Measurements from ENCODE around the gene LDHAL6A. TPM values are rescaled to one million over a fixed set of nuclear protein-coding genes. Genes with fewer than 3 reads are reported as not detected.

Gene LDHAL6A
- total and polyA plus RNA-seq, 11 donors: not detected

- Histone ChIP-seq H3K4me1 (peaks cover 0 to 3% (median 0%) of the 10 kb centered on the region in 12 donors), H3K36me3 (peaks cover 0 to 96% (median 92%) of the 10 kb centered on the region in 9 donors), H3K4me3 (no peak overlapping the region), H3K27me3 (no peaks in the 10 kb centered on the region), H3K27ac (no peak overlapping the region), H3K9me3 (no peaks in the 10 kb centered on the region)
- no peak for TF ChIP-seq CTCF (IDR thresholded peaks at IDR 0.05)
- no peak for TF ChIP-seq POLR2A (IDR thresholded peaks at IDR 0.05)
- no peak for ATAC-seq
- no peak for DNase-seq
- 87 to 97% (median 93%) methylated on average over 1 of the region's 1 CpG for WGBS, 4 donors
- intact Hi-C loops (cut with DNase I): loop anchor here in 1 of 10 donors (10.0 kb wide), 1 partner anchor 143 kb away; no protein-coding TSS in a partner anchor
Observed at GRCh38 chr11:18498039-18498438, 42.4 kb downstream of the LDHAL6A start.

- Histone ChIP-seq H3K9me3 (no peaks in the 10 kb centered on the region), H3K27ac (no peak overlapping the region), H3K27me3 (no peaks in the 10 kb centered on the region), H3K4me1 (no peaks in the 10 kb centered on the region), H3K4me3 (no peak overlapping the region), H3K36me3 (peaks cover 0 to 96% (median 89%) of the 10 kb centered on the region in 9 donors)
- intact Hi-C loops (cut with DNase I): no loop called here
- TF ChIP-seq POLR2A (IDR thresholded peaks at IDR 0.05): no peak
- no peak for TF ChIP-seq CTCF (IDR thresholded peaks at IDR 0.05)
- 95 to 100% (median 98%) methylated on average over 1 of the region's 1 CpG for WGBS, 4 donors
- ATAC-seq (no peak), DNase-seq (no peak)
Observed at GRCh38 chr11:18501629-18502028, 46.0 kb downstream of the LDHAL6A start.

- H3K4me3 ChIP-seq: no peak overlapping the region
- no peaks in the 10 kb centered on the region for H3K4me1 ChIP-seq
- intact Hi-C loops (cut with DNase I): no loop called here
- ATAC-seq (no peak), DNase-seq (no peak)
- no peaks in the 10 kb centered on the region for H3K9me3 ChIP-seq
- peaks cover 0 to 96% (median 89%) of the 10 kb centered on the region in 9 donors for H3K36me3 ChIP-seq
- no peak for TF ChIP-seq POLR2A (IDR thresholded peaks at IDR 0.05)
- TF ChIP-seq CTCF (IDR thresholded peaks at IDR 0.05): no peak
- no peaks in the 10 kb centered on the region for H3K27me3 ChIP-seq
- H3K27ac ChIP-seq: no peak overlapping the region
Observed at GRCh38 chr11:18502352-18502751, 46.7 kb downstream of the LDHAL6A start.

- H3K27me3 ChIP-seq: no peaks in the 10 kb centered on the region
- ATAC-seq (no peak), DNase-seq (no peak)
- intact Hi-C loops (cut with DNase I): loop anchor here in 4 of 10 donors (10.0 kb wide), 2 partner anchors 126 to 196 kb away; partner anchors contain the start of genes LDHA (in 3 of the 4), GTF2H1 (in 2 of the 4) and HPS5 (in 2 of the 4)
- 81 to 97% (median 94%) methylated on average over 3 of the region's 3 CpGs for WGBS, 4 donors
- H3K27ac ChIP-seq: no peak overlapping the region
- no peak for TF ChIP-seq POLR2A (IDR thresholded peaks at IDR 0.05)
- no peak for TF ChIP-seq CTCF (IDR thresholded peaks at IDR 0.05)
- peaks cover 0 to 46% (median 26%) of the 10 kb centered on the region in 9 donors for H3K36me3 ChIP-seq
- H3K4me3 ChIP-seq: no peak overlapping the region
- H3K4me1 ChIP-seq: peaks cover 0 to 27% (median 11%) of the 10 kb centered on the region in 12 donors
- no peaks in the 10 kb centered on the region for H3K9me3 ChIP-seq
Observed at GRCh38 chr11:18521122-18521521, 65.5 kb downstream of the LDHAL6A start.

Data from heart left ventricle (tissue), 16 donors.